SK-N-SH (cell line): ENCODE data around the gene NTNG1. TPM values are rescaled to one million over a fixed set of nuclear protein-coding genes. Genes with fewer than 3 reads are reported as not detected.
A peak's percentile ranks its signal among the peaks of the same experiment; 100 is the strongest.

Experiments used
- CTCF ChIA-PET: fragments of 300-600, 350-600 bp; formaldehyde crosslinking; extraction: SDS; loops from one replicate; lab custom pipeline; 2021; lab: Yijun Ruan, JAX
- POLR2A ChIA-PET: fragments of 350-600 bp; sonication (Branson Sonifier 250); formaldehyde crosslinking; extraction: SDS; loops from one replicate; lab custom pipeline; 2020; ENCODE audit warnings: antibody characterized with exemption, inconsistent platforms; lab: Yijun Ruan, JAX
- DNase-seq: peaks from one replicate; pipeline ENCODE4 v3.0.0; 2012
- H2AFZ ChIP-seq: fragments of 200-600 bp; sonication (generic); 2 replicates; pipeline ENCODE4 v1.8.1; 2016; ENCODE audit warnings: antibody characterized with exemption, mild to moderate bottlenecking, low read depth
- H3F3A ChIP-seq: fragments of 200-600 bp; sonication (generic); replicated peaks from 2 replicates; pipeline ENCODE3; 2016; ENCODE audit warnings: antibody characterized with exemption, mild to moderate bottlenecking; ENCODE audit not compliant: insufficient read depth
- H3K27ac ChIP-seq, 2 experiments: fragments of 200-500 bp in 1 of 2; fragments of 200-600 bp in 1 of 2; sonication (Bioruptor generic) in 1 of 2; sonication (generic), shearing (Covaris generic) in 1 of 2; 2 replicates each; pipeline versions ENCODE4 v1.5.1 to v1.6.1; 2014 to 2016; ENCODE audit warnings: low read depth in 2 of 2, inconsistent platforms in 1 of 2, low read length in 1 of 2, mild to moderate bottlenecking in 1 of 2, mixed read lengths in 1 of 2
- H3K27me3 ChIP-seq: fragments of 200-600 bp; sonication (generic), shearing (Covaris generic); 2 replicates; pipeline ENCODE4 v1.6.1; 2016; ENCODE audit warnings: mixed run types; ENCODE audit not compliant: insufficient read depth
- H3K36me3 ChIP-seq, 2 experiments: fragments of 200-500 bp in 1 of 2; fragments of 200-600 bp in 1 of 2; sonication (Bioruptor generic) in 1 of 2; sonication (generic) in 1 of 2; replicated peaks in 1 of 2; 2 replicates each; pipeline versions ENCODE3 to v1.5.1; 2014 to 2016; ENCODE audit warnings: low read length in 1 of 2, mild to moderate bottlenecking in 1 of 2; ENCODE audit not compliant: insufficient read depth in 2 of 2, control insufficient read depth in 1 of 2
- H3K4me1 ChIP-seq, 2 experiments: fragments of 200-500 bp in 1 of 2; fragments of 200-600 bp in 1 of 2; sonication (Bioruptor generic) in 1 of 2; sonication (generic), shearing (Covaris generic) in 1 of 2; 2 replicates each; pipeline versions ENCODE4 v1.5.1 to v1.6.1; 2014 to 2016; ENCODE audit warnings: low read depth in 1 of 2, low read length in 1 of 2, mixed run types in 1 of 2; ENCODE audit not compliant: insufficient read depth in 2 of 2, control insufficient read depth in 1 of 2
- H3K4me2 ChIP-seq: fragments of 200-600 bp; sonication (generic), shearing (Covaris generic); 2 replicates; pipeline ENCODE4 v1.6.1; 2017; ENCODE audit warnings: mixed run types
- H3K4me3 ChIP-seq, 2 experiments: fragments of 200-500 bp in 1 of 2; fragments of 200-600 bp in 1 of 2; sonication (Bioruptor generic) in 1 of 2; sonication (generic), shearing (Covaris generic) in 1 of 2; 2 replicates each; pipeline versions ENCODE4 v1.5.1 to v1.8.1; 2014 to 2016; ENCODE audit warnings: low read depth in 2 of 2, inconsistent platforms in 1 of 2, low read length in 1 of 2, mild to moderate bottlenecking in 1 of 2, mixed read lengths in 1 of 2, moderate library complexity in 1 of 2
- H3K79me2 ChIP-seq: fragments of 200-600 bp; sonication (generic); 2 replicates; pipeline ENCODE4 v1.8.1; 2017; ENCODE audit warnings: mild to moderate bottlenecking; ENCODE audit not compliant: insufficient read depth
- H3K9ac ChIP-seq: fragments of 200-600 bp; sonication (generic); 2 replicates; pipeline ENCODE4 v1.6.1; 2017; ENCODE audit warnings: mixed run types
- H3K9me2 ChIP-seq: fragments of 200-600 bp; sonication (generic); 2 replicates; pipeline ENCODE4 v1.6.1; 2017; ENCODE audit warnings: mixed run types
- H3K9me3 ChIP-seq: fragments of 200-600 bp; sonication (generic); 2 replicates; pipeline ENCODE4 v1.6.1; 2017; ENCODE audit warnings: mixed run types, mild to moderate bottlenecking, moderate library complexity
- H4K20me1 ChIP-seq: fragments of 200-600 bp; sonication (generic); 2 replicates; pipeline ENCODE4 v1.6.1; 2017; ENCODE audit warnings: mild to moderate bottlenecking, mixed run types; ENCODE audit not compliant: insufficient read depth
- FOXJ3 ChIP-seq: sonication (generic); formaldehyde crosslinking; IDR thresholded peaks from 2 replicates; pipeline ENCODE4 v1.5.1; 2020; ENCODE audit warnings: mild to moderate bottlenecking, missing genetic modification reagents
- GABPA ChIP-seq: IDR thresholded peaks from 2 replicates; pipeline ENCODE4 v1.4.0; 2012; ENCODE audit warnings: low read depth, mild to moderate bottlenecking
- GATA2 ChIP-seq: sonication (generic); formaldehyde crosslinking; IDR thresholded peaks from 2 replicates; pipeline ENCODE4 v1.5.0; 2020; ENCODE audit warnings: mild to moderate bottlenecking, missing genetic modification reagents
- JUND ChIP-seq: IDR thresholded peaks from 2 replicates; pipeline ENCODE4 v1.4.0; 2012
- MAX ChIP-seq: IDR thresholded peaks from 2 replicates; pipeline ENCODE4 v1.4.0; 2012; ENCODE audit warnings: low read depth
- NFIC ChIP-seq: IDR thresholded peaks from 2 replicates; pipeline ENCODE4 v1.4.0; 2012; ENCODE audit warnings: borderline replicate concordance
- RAD21 ChIP-seq: IDR thresholded peaks from 2 replicates; pipeline ENCODE4 v1.6.1; 2012; ENCODE audit warnings: mild to moderate bottlenecking, low read length
- REST ChIP-seq: IDR thresholded peaks from 2 replicates; pipeline ENCODE4 v1.6.1; 2012; ENCODE audit warnings: mild to moderate bottlenecking, low read depth, low read length, moderate library complexity
- SMC3 ChIP-seq: IDR thresholded peaks from 2 replicates; pipeline ENCODE4 v1.6.1; 2012; ENCODE audit warnings: low read depth, low read length, improper control_type of control experiment
- USF1 ChIP-seq: IDR thresholded peaks from 2 replicates; pipeline ENCODE4 v1.4.0; 2012; ENCODE audit warnings: low read depth, borderline replicate concordance
- WGBS: methylation state at CpG from one replicate; pipeline ENCODE4 v1.1.6; 2017; ENCODE audit warnings: low lambda C conversion rate; 5-methylcytosine and 5-hydroxymethylcytosine counted together
- polyA plus RNA-seq, 3 experiments: library from polyadenylated mRNA; depleted of rRNA; stranded (reverse); fragments of >200 nt; gene quantifications; 2 replicates each; pipeline ENCODE4 v1.2.3, GENCODE V29; 2012
- TF ChIP-seq, protein P1 (sequence below): fragments of 150-350 bp; IDR thresholded peaks from 2 replicates; pipeline ENCODE4 v1.6.1; 2017; ENCODE audit warnings: antibody characterized with exemption, low read length, low read depth, borderline replicate concordance
- TF ChIP-seq, protein P2 (sequence below): fragments of 200-600 bp; sonication (generic); IDR thresholded peaks from 2 replicates; pipeline ENCODE4 v1.6.1; 2017; ENCODE audit warnings: antibody characterized with exemption, mild to moderate bottlenecking, moderate library complexity

The NTNG1 gene
- polyA plus RNA-seq, 1 of the 3 experiments (the other 2 are of a cell fraction): 0.03 TPM

GRCh38 chr1:107422901-107423300, 282.1 kb downstream of the NTNG1 start:
- 0% methylated on average over 1 of the region's 1 CpG for WGBS
- Histone ChIP-seq H3K4me3 (no peak overlapping the region), H3K4me2 (no peak overlapping the region), H4K20me1 (no peaks in the 10 kb centered on the region), H3F3A (no peaks in the 10 kb centered on the region), H2AFZ (no peak overlapping the region), H3K36me3 (no peaks in the 10 kb centered on the region), H3K9me3 (no peaks in the 10 kb centered on the region), H3K4me1 (no peaks in the 10 kb centered on the region), H3K9me2 (no peaks in the 10 kb centered on the region), H3K27me3 (no peaks in the 10 kb centered on the region), H3K79me2 (no peaks in the 10 kb centered on the region), H3K9ac (no peak overlapping the region), H3K27ac (no peak overlapping the region)
- ChIA-PET CTCF (interaction anchor here (0.8 kb wide), 1 partner anchor 8 kb away, joined by 4 read pairs; no protein-coding TSS in a partner anchor), POLR2A (no interaction called here)
- TF ChIP-seq FOXJ3 (CRISPR knock-in tag) (no peak), GABPA (no peak), NFIC (no peak), GATA2 (CRISPR knock-in tag) (no peak), JUND (no peak), MAX (no peak), USF1 (no peak)
- TF ChIP-seq, protein P1, sequence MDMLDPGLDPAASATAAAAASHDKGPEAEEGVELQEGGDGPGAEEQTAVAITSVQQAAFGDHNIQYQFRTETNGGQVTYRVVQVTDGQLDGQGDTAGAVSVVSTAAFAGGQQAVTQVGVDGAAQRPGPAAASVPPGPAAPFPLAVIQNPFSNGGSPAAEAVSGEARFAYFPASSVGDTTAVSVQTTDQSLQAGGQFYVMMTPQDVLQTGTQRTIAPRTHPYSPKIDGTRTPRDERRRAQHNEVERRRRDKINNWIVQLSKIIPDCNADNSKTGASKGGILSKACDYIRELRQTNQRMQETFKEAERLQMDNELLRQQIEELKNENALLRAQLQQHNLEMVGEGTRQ: no peak
- DNase-seq: no peak

DNA sequence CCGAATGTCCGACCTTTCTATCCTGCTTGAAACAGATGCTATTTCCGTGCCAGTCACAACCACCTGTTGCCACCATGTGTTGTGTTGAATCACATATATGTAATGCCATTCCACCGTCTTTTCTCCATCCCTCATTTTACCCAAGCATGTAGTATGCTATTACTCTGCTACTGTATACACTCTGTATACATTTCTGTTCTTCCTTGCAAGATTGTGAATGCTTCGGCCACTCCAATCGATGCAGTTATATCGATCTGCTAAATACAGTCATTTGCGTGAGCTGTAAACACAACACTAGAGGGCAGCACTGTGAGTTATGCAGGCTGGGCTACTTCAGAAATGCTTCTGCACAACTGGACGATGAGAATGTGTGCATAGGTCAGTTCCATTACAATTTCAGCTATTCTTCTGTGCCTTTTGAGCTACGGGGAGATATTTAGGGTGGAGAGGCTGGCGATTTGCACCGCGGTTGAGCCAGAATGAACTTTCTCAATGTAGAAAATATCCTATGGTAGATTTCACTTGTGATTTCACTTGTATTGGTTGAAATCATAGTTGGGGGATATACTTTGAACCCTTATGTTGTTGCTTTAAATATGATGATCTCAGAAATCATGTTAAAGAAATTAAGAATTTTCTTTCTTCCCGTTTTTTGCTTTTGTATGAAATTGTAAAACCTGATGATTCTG, 289.8 kb downstream of the NTNG1 start:
- Histone ChIP-seq H3K4me1 (no peaks in the 10 kb centered on the region; a peak in 1 of 4 replicates), H3K27ac (no peak overlapping the region), H2AFZ (no peak overlapping the region)
- TF ChIP-seq REST: no peak
- TF ChIP-seq, protein P2, sequence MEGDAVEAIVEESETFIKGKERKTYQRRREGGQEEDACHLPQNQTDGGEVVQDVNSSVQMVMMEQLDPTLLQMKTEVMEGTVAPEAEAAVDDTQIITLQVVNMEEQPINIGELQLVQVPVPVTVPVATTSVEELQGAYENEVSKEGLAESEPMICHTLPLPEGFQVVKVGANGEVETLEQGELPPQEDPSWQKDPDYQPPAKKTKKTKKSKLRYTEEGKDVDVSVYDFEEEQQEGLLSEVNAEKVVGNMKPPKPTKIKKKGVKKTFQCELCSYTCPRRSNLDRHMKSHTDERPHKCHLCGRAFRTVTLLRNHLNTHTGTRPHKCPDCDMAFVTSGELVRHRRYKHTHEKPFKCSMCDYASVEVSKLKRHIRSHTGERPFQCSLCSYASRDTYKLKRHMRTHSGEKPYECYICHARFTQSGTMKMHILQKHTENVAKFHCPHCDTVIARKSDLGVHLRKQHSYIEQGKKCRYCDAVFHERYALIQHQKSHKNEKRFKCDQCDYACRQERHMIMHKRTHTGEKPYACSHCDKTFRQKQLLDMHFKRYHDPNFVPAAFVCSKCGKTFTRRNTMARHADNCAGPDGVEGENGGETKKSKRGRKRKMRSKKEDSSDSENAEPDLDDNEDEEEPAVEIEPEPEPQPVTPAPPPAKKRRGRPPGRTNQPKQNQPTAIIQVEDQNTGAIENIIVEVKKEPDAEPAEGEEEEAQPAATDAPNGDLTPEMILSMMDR: peak; percentile 84
- TF ChIP-seq RAD21: peak; percentile 63
- peak; percentile 64 for TF ChIP-seq SMC3
- TF ChIP-seq, all 33 proteins: peak for 3
- DNase-seq: peak; percentile 12
- H3K27me3 ChIP-seq: no peaks in the 10 kb centered on the region
- H3K4me2 ChIP-seq: no peak overlapping the region
- no peaks in the 10 kb centered on the region for H3F3A ChIP-seq
- H3K9me2 ChIP-seq: no peaks in the 10 kb centered on the region
- 52% methylated on average over 14 of the region's 14 CpGs for WGBS
- no peak overlapping the region for H3K4me3 ChIP-seq
- no peaks in the 10 kb centered on the region for H3K9me3 ChIP-seq
- ChIA-PET POLR2A (no interaction called here), CTCF (interaction anchor here (0.5 to 2.8 kb wide), 31 partner anchors 8 to 1213 kb away, joined by 3 to 21 read pairs (median 4); no protein-coding TSS in a partner anchor)
- no peak overlapping the region for H3K9ac ChIP-seq
- H4K20me1 ChIP-seq: no peaks in the 10 kb centered on the region
- no peaks in the 10 kb centered on the region for H3K36me3 ChIP-seq
- no peaks in the 10 kb centered on the region for H3K79me2 ChIP-seq
